ENCODE results near the gene POTEJ. TPM values are rescaled to one million over a fixed set of nuclear protein-coding genes. Genes with fewer than 3 reads are reported as not detected.
"Not testable (repeated sequence)": the region's sequence is repeated elsewhere in the genome, so short reads cannot be mapped to it uniquely, and the experiment has no call there.

The POTEJ gene
- not detected for polyA plus RNA-seq

- H3K27ac Mint-ChIP-seq, H3K9me3 Mint-ChIP-seq, H3K4me1 Mint-ChIP-seq, H3K36me3 Mint-ChIP-seq, H3K27me3 Mint-ChIP-seq, H3K4me3 Mint-ChIP-seq: not testable (repeated sequence)
Measured at GRCh38 chr2:130611140-130611539, at the start of gene POTEJ. TSS of gene POTEJ (plus strand) at chr2:130611440. CDS start at chr2:130611533, 93 bp downstream.

- not testable (repeated sequence) for H3K36me3 Mint-ChIP-seq, H3K27me3 Mint-ChIP-seq, H3K27ac Mint-ChIP-seq, H3K4me3 Mint-ChIP-seq, H3K4me1 Mint-ChIP-seq, H3K9me3 Mint-ChIP-seq
Measured at GRCh38 chr2:130566165-130566564, 45.1 kb upstream of the POTEJ start.

GRCh38 chr2:130571929-130572328 lies 39.3 kb upstream of the POTEJ start:
- H3K36me3 Mint-ChIP-seq, H3K27ac Mint-ChIP-seq, H3K4me3 Mint-ChIP-seq, H3K9me3 Mint-ChIP-seq, H3K27me3 Mint-ChIP-seq, H3K4me1 Mint-ChIP-seq: not testable (repeated sequence)

- not testable (repeated sequence) for H3K4me1 Mint-ChIP-seq, H3K27ac Mint-ChIP-seq, H3K9me3 Mint-ChIP-seq, H3K4me3 Mint-ChIP-seq, H3K36me3 Mint-ChIP-seq, H3K27me3 Mint-ChIP-seq
Measured at GRCh38 chr2:130574230-130574629, 37.0 kb upstream of the POTEJ start.

GRCh38 chr2:130576209-130576784 lies 34.9 kb upstream of the POTEJ start:
- not testable (repeated sequence) for H3K36me3 Mint-ChIP-seq, H3K4me3 Mint-ChIP-seq, H3K9me3 Mint-ChIP-seq, H3K27me3 Mint-ChIP-seq, H3K27ac Mint-ChIP-seq, H3K4me1 Mint-ChIP-seq

- not testable (repeated sequence) for H3K27me3 Mint-ChIP-seq, H3K9me3 Mint-ChIP-seq, H3K36me3 Mint-ChIP-seq, H3K4me1 Mint-ChIP-seq, H3K4me3 Mint-ChIP-seq, H3K27ac Mint-ChIP-seq
Measured at GRCh38 chr2:130577559-130577958, 33.7 kb upstream of the POTEJ start.

GRCh38 chr2:130579121-130579520 lies 32.1 kb upstream of the POTEJ start:
- not testable (repeated sequence) for H3K4me3 Mint-ChIP-seq, H3K36me3 Mint-ChIP-seq, H3K27me3 Mint-ChIP-seq, H3K9me3 Mint-ChIP-seq, H3K4me1 Mint-ChIP-seq, H3K27ac Mint-ChIP-seq

- H3K4me3 Mint-ChIP-seq, H3K4me1 Mint-ChIP-seq, H3K9me3 Mint-ChIP-seq, H3K36me3 Mint-ChIP-seq, H3K27me3 Mint-ChIP-seq, H3K27ac Mint-ChIP-seq: not testable (repeated sequence)
Measured at GRCh38 chr2:130581491-130581890, 29.7 kb upstream of the POTEJ start.

- not testable (repeated sequence) for H3K9me3 Mint-ChIP-seq, H3K36me3 Mint-ChIP-seq, H3K4me1 Mint-ChIP-seq, H3K27me3 Mint-ChIP-seq, H3K27ac Mint-ChIP-seq, H3K4me3 Mint-ChIP-seq
Measured at GRCh38 chr2:130582970-130583369, 28.3 kb upstream of the POTEJ start.

GRCh38 chr2:130583582-130583981 lies 27.7 kb upstream of the POTEJ start:
- not testable (repeated sequence) for H3K27me3 Mint-ChIP-seq, H3K4me3 Mint-ChIP-seq, H3K27ac Mint-ChIP-seq, H3K36me3 Mint-ChIP-seq, H3K4me1 Mint-ChIP-seq, H3K9me3 Mint-ChIP-seq

- not testable (repeated sequence) for H3K4me3 Mint-ChIP-seq, H3K9me3 Mint-ChIP-seq, H3K36me3 Mint-ChIP-seq, H3K4me1 Mint-ChIP-seq, H3K27me3 Mint-ChIP-seq, H3K27ac Mint-ChIP-seq
Measured at GRCh38 chr2:130584726-130585125, 26.5 kb upstream of the POTEJ start.

- not testable (repeated sequence) for H3K4me3 Mint-ChIP-seq, H3K36me3 Mint-ChIP-seq, H3K27ac Mint-ChIP-seq, H3K9me3 Mint-ChIP-seq, H3K4me1 Mint-ChIP-seq, H3K27me3 Mint-ChIP-seq
Measured at GRCh38 chr2:130588688-130589458, 22.4 kb upstream of the POTEJ start.

- not testable (repeated sequence) for H3K27me3 Mint-ChIP-seq, H3K27ac Mint-ChIP-seq, H3K4me3 Mint-ChIP-seq, H3K36me3 Mint-ChIP-seq, H3K4me1 Mint-ChIP-seq, H3K9me3 Mint-ChIP-seq
Measured at GRCh38 chr2:130590170-130590841, 20.9 kb upstream of the POTEJ start.

GRCh38 chr2:130590842-130591359 lies 20.3 kb upstream of the POTEJ start:
- not testable (repeated sequence) for H3K36me3 Mint-ChIP-seq, H3K4me3 Mint-ChIP-seq, H3K27me3 Mint-ChIP-seq, H3K4me1 Mint-ChIP-seq, H3K27ac Mint-ChIP-seq, H3K9me3 Mint-ChIP-seq

GRCh38 chr2:130592791-130593414 lies 18.3 kb upstream of the POTEJ start:
- not testable (repeated sequence) for H3K9me3 Mint-ChIP-seq, H3K36me3 Mint-ChIP-seq, H3K27ac Mint-ChIP-seq, H3K4me3 Mint-ChIP-seq, H3K4me1 Mint-ChIP-seq, H3K27me3 Mint-ChIP-seq

GRCh38 chr2:130594011-130594410 lies 17.2 kb upstream of the POTEJ start:
- H3K36me3 Mint-ChIP-seq, H3K4me3 Mint-ChIP-seq, H3K27me3 Mint-ChIP-seq, H3K27ac Mint-ChIP-seq, H3K9me3 Mint-ChIP-seq, H3K4me1 Mint-ChIP-seq: not testable (repeated sequence)
